Stimulated activated CD4-positive, alpha-beta T cell treated with anti-CD3 and anti-CD28 coated beads, Interleukin-12 subunit alpha, Interleukin-12 subunit beta, amount 100 ng/mL, for 24 hours (primary cell): Measurements from ENCODE around the gene CHP2.
"Not testable (repeated sequence)": the region's sequence is repeated elsewhere in the genome, so short reads cannot be mapped to it uniquely, and the experiment has no call there.

Experiments
- DNase-seq, 2 experiments: peaks; one replicate each; pipeline ENCODE4 v3.0.0-alpha.2; 2020; ENCODE audit warnings: low read depth in 2 of 2

The CHP2 gene

GRCh38 chr16:23754594-23755483 lies at the start of gene CHP2:
Gene CHP2, plus strand, starts transcription at chr16:23755026. Its CDS starts 24 bp downstream, at chr16:23755050.
- DNase-seq = no peak

- no peak for DNase-seq
Measured at GRCh38 chr16:23705517-23705902, 49.3 kb upstream of the CHP2 start.

- no peak for DNase-seq
Measured at GRCh38 chr16:23706439-23706838, 48.4 kb upstream of the CHP2 start.

- no peak for DNase-seq
Measured at GRCh38 chr16:23709536-23709935, 45.3 kb upstream of the CHP2 start.

GRCh38 chr16:23710008-23710407 lies 44.8 kb upstream of the CHP2 start:
- DNase-seq = no peak

- DNase-seq = no peak
Measured at GRCh38 chr16:23710504-23710903, 44.3 kb upstream of the CHP2 start.

GRCh38 chr16:23711785-23712184 lies 43.0 kb upstream of the CHP2 start:
- no peak for DNase-seq

DNA sequence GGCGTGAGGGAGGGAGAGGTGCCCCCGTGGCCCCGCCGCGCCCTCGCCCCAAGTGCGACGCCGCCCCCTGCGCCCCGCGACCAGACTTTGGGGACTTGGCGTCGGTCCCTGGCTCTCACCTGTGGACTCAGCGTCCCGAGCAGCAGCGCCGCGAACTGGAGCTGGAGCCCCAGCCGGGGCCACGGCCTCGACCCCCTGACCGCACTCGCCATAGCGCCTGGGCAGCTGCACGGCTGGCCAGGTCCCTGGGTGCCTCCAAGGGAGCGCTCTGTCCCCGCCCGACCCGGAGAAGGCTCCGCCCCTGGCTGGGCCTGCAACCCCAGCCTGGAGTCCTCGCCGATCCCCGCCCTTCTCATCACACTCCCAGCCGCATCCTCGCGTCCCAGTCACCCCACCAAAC lies 41.9 kb upstream of the CHP2 start, which contains the start of gene ERN2:
TSS of gene ERN2 (minus strand) at position 247 of the 400 bp plus-strand sequence. CDS start at position 212, 35 bp downstream.
- DNase-seq = no peak

GRCh38 chr16:23716484-23716883 lies 38.3 kb upstream of the CHP2 start:
- DNase-seq = no peak

DNA sequence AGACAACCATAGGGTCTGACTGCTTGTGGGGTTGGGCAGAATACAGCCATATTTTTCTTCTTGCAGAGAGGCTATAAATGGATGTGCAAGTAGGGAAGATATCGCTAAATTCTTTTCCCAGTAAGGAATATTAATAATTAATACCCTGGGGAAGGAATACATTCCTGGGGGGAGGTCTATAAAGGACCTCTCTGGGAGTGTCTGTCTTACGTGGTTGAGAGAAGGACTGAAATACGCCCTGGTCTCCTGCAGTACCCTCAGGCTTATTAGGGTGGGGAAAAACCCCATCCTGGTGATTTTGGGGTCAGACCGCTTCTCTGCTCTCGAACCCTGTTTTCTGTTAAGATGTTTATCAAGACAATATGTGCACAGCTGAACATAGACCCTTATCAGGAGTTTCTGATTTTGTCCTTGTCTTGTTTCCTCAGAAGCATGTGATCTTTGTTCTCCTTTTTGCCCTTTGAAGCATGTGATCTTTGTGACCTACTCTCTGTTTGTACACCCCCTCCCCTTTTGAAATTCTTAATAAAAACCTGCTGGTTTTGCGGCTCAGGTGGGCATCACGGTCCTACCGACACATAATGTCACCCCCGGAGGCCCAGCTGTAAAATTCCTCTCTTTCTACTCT lies 32.1 kb upstream of the CHP2 start:
- not testable (repeated sequence) for DNase-seq

DNA sequence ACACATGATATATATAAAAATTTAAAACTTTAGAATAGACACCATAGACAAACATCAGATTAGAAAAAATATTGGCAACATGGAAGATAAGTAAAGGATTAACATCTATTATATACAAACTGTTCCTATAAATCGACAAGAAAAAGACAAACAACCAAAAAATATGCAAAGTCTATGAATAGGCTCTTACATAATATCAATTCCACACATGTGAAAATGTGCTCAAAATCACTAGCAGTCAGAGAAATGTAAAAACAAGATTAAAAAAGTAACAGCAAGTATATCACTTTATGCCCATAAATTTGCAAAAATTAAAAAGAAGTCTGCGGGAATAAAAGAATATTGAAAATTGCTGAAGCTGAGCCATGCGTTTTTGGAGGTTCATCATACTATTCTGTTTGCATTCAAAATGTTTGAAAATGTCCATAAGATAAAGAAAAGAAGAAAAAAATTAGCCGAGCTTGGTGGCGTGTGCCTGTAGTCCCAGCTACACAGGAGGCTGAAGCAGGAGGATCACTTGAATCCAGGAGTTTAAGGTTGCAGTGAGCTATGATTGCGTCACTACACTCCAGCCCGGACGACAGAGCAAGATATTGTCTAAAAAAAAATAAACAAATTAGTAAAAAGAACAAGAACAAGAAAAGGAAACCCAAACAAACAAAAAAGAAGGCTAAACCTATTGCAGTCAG lies 30.6 kb upstream of the CHP2 start:
- no peak for DNase-seq

DNA sequence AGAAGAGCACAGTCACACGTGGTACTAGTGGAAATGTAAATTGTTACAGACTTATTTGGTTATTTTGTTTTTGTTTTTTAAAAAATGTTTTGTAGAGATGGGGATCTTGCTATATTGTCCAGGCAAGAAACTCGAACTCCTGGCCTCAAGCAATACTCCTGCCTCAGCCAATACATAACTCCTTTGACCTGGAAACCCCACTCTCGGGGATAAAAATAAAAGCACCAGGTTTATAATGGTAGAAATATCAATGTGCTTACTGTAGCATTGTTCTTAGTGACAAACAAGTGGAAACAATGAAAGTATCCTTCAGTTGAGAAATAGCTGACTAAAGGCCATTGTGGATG lies 30.1 kb upstream of the CHP2 start:
- DNase-seq = no peak

DNA sequence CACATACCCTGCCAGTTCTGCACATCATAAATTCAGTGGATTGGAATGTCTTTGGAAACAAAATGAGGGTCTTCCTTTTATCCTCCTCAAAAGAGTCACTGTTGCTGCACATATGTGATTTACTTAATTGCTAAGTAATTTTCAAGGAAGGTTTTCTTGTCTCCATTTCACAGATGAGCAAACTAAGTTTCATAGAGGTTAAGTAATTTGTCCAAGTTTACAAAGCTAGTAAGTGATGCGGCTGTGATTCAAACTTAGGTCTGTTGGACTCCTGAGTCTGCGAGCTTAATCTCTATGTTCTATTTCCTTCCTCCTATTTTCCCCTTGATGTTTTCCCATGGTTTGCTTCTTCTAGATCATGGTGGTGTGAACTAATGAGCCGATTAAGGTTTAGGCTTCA lies 28.1 kb upstream of the CHP2 start:
- no peak for DNase-seq

- DNase-seq = no peak
Measured at GRCh38 chr16:23728112-23728477, 26.7 kb upstream of the CHP2 start.

- no peak for DNase-seq
Measured at GRCh38 chr16:23729503-23730424, 25.1 kb upstream of the CHP2 start.

GRCh38 chr16:23734176-23734893 lies 20.5 kb upstream of the CHP2 start:
- DNase-seq = no peak

- not testable (repeated sequence) for DNase-seq
Measured at GRCh38 chr16:23737423-23738028, 17.3 kb upstream of the CHP2 start.

DNA sequence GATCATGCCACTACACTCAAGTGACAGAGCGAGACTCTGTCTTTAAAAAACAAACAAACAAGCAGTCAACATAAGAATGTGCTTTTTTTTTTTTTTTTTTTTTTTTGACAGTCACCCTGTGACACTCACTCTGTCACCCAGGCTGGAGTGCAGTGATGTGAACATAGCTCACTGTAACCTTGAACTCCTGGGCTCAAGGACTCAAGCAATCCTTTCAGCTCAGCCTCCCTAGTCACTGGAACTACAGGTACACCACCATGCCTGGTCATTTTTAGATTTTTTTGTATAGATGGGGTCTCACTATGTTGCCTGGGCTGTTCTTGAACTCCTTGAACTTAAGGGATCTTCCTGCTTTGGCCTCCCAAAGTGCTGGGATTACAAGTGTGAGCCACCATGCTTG lies 15.3 kb upstream of the CHP2 start:
- DNase-seq = no peak

DNA sequence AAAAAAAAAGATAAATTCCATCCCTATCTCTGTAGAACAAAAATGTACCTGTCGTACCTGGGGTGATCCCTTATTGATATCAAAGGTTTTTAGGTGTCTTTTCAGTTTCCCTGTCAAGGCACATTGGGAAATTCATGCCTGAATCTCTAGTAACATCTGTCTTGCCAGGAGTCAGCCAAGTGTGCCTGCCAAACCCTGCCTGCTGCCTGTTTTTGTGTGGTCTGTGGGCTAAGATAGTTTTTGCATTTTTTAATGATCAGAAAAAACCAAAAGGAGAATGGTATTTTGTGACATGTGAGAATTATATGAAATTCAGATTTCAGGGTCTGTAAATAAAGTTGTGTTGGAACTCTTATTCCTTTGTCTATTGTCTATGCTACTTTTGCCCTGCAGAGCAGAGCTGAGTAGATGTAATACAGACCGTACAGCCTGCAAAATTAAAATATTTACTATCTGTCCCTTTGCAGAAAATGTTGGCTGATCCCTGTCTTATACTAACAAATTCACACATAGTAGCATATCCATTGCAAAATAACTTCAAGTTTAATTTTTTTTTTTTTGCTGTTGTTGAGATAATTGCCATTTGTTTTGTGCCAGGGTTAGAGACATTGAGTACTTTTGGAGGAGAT lies 13.0 kb upstream of the CHP2 start:
- no peak for DNase-seq

- DNase-seq = no peak
Measured at GRCh38 chr16:23742766-23743165, 12.1 kb upstream of the CHP2 start.
